ENCODE results near the gene USP44. TPM values are rescaled to one million over a fixed set of nuclear protein-coding genes. Genes with fewer than 3 reads are reported as not detected.
A peak's percentile ranks its signal among the peaks of the same experiment; 100 is the strongest.

Gene USP44
- total and polyA plus RNA-seq, 7 experiments from 2014 or later: 3.3 to 15.1 (median 11.0) TPM

GRCh38 chr12:95545731-95546490 is 5.4 kb downstream of the USP44 start:
- H3K36me3 ChIP-seq (ENCODE audit: control insufficient read depth in 2 of 3, insufficient read depth in 3 of 3, low read length in 3 of 3): peaks cover 0 to 8% (median 0%) of the 10 kb centered on the region in 3 experiments
- intact Hi-C loops (cut with micrococcal nuclease): loop anchor here (2.0 to 10.0 kb wide), 6 partner anchors 397 to 1871 kb away; partner anchors contain the start of genes AMDHD1 (in 1 of the 2), CCDC38 (in 1 of the 2), CRADD (in 1 of the 2) and NDUFA12 (in 1 of the 2)
- ChIA-PET POLR2A (interaction anchor here (0.7 kb wide), 1 partner anchor 862 kb away, joined by 5 read pairs; no protein-coding TSS in a partner anchor), CTCF (no interaction called here)
- no peaks in the 10 kb centered on the region for H3K9me3 ChIP-seq (ENCODE audit: control insufficient read depth in 2 of 3, low read length in 3 of 3)
- Mint-ChIP-seq H3K36me3 (peaks cover 0 to 5% (median 0%) of the 10 kb centered on the region in 5 donors), H3K27me3 (peaks cover 0 to 22% (median 7%) of the 10 kb centered on the region in 5 donors), H3K4me3 (peak overlapping the region in 1 of 10 donors; percentile 89), H3K27ac (peak overlapping the region in 6 of 9 donors; percentile 0 to 97 (median 29)), H3K9me3 (peaks cover 0 to 6% (median 2%) of the 10 kb centered on the region in 11 donors), H3K4me1 (peaks cover 16 to 47% (median 38%) of the 10 kb centered on the region in 7 donors)
- H3K4me1 ChIP-seq (ENCODE audit: control insufficient read depth in 2 of 2, insufficient read depth in 2 of 2, low read length in 2 of 2): peaks cover 6 to 10% of the 10 kb centered on the region in 2 donors
- no peak overlapping the region for H3K27ac ChIP-seq (ENCODE audit: low read depth, low read length)
- ATAC-seq (no peak), DNase-seq (no peak)
- H3K27me3 ChIP-seq (ENCODE audit: control insufficient read depth in 2 of 2, insufficient read depth in 2 of 2, low read length in 2 of 2): no peaks in the 10 kb centered on the region
- no peak overlapping the region for H3K4me3 ChIP-seq (ENCODE audit: low read length)

GRCh38 chr12:95545303-95545702 is 6.0 kb downstream of the USP44 start:
- DNase-seq (no peak), ATAC-seq (no peak)
- Histone ChIP-seq H3K27ac (ENCODE audit: low read depth, low read length) (no peak overlapping the region), H3K9me3 (ENCODE audit: control insufficient read depth in 2 of 3, low read length in 3 of 3) (no peaks in the 10 kb centered on the region), H3K27me3 (ENCODE audit: control insufficient read depth in 2 of 2, insufficient read depth in 2 of 2, low read length in 2 of 2) (no peaks in the 10 kb centered on the region), H3K4me1 (ENCODE audit: control insufficient read depth in 2 of 2, insufficient read depth in 2 of 2, low read length in 2 of 2) (peaks cover 6% of the 10 kb centered on the region in 2 donors), H3K4me3 (ENCODE audit: low read length) (no peak overlapping the region), H3K36me3 (ENCODE audit: control insufficient read depth in 2 of 3, insufficient read depth in 3 of 3, low read length in 3 of 3) (peaks cover 0 to 8% (median 0%) of the 10 kb centered on the region in 3 experiments)
- peaks cover 14 to 41% (median 33%) of the 10 kb centered on the region in 7 donors for H3K4me1 Mint-ChIP-seq
- H3K4me3 Mint-ChIP-seq: no peak overlapping the region
- peak overlapping the region in 3 of 9 donors; percentile 0 to 40 (median 34) for H3K27ac Mint-ChIP-seq
- POLR2A ChIA-PET: interaction anchor here (0.7 kb wide), 1 partner anchor 863 kb away, joined by 5 read pairs; no protein-coding TSS in a partner anchor
- peaks cover 0 to 5% (median 0%) of the 10 kb centered on the region in 5 donors for H3K36me3 Mint-ChIP-seq
- intact Hi-C loops (cut with micrococcal nuclease): loop anchor here (5.0 to 10.0 kb wide), 5 partner anchors 543 to 1871 kb away; partner anchors contain the start of genes CRADD (in 1 of the 2), NDUFA12 (in 1 of the 2) and NEDD1 (in 1 of the 2)
- H3K27me3 Mint-ChIP-seq: peaks cover 0 to 22% (median 7%) of the 10 kb centered on the region in 5 donors
- peaks cover 0 to 6% (median 2%) of the 10 kb centered on the region in 11 donors for H3K9me3 Mint-ChIP-seq
- CTCF ChIA-PET: interaction anchor here (1.3 kb wide), 1 partner anchor 11 kb away, joined by 9 read pairs; no protein-coding TSS in a partner anchor

DNA sequence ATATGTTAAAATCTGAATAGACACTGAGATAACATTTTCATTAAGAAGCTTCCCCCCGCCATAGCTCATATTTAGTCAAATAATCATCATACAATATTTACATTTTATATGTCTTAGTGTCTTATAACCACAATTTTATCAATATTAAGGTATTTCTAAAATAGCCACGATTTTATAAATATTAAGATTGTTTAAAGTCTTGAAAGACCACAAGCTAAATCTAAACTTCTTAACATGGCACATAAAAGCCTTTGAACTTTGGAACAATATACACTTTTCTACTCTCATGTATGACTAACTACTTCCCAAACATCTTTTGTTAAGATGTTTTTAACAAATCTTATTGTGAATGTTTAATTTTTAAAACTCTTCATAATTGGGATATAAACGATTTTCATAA is 6.5 kb downstream of the USP44 start:
- POLR2A ChIA-PET: interaction anchor here (1.3 kb wide), 1 partner anchor 71 kb away, joined by 4 read pairs; the partner anchor contains the start of gene METAP2
- Mint-ChIP-seq H3K27ac (peak overlapping the region in 1 of 9 donors; percentile 34), H3K27me3 (peaks cover 0 to 22% (median 7%) of the 10 kb centered on the region in 5 donors), H3K4me3 (no peak overlapping the region), H3K4me1 (peaks cover 14 to 35% (median 32%) of the 10 kb centered on the region in 7 donors), H3K9me3 (peaks cover 0 to 6% (median 2%) of the 10 kb centered on the region in 11 donors), H3K36me3 (peaks cover 0 to 5% (median 0%) of the 10 kb centered on the region in 5 donors)
- ATAC-seq: no peak
- Histone ChIP-seq H3K4me3 (ENCODE audit: low read length) (no peak overlapping the region), H3K27ac (ENCODE audit: low read depth, low read length) (no peak overlapping the region), H3K27me3 (ENCODE audit: control insufficient read depth in 2 of 2, insufficient read depth in 2 of 2, low read length in 2 of 2) (no peaks in the 10 kb centered on the region), H3K9me3 (ENCODE audit: control insufficient read depth in 2 of 3, low read length in 3 of 3) (no peaks in the 10 kb centered on the region), H3K4me1 (ENCODE audit: control insufficient read depth in 2 of 2, insufficient read depth in 2 of 2, low read length in 2 of 2) (peaks cover under 1 to 6% of the 10 kb centered on the region in 2 donors), H3K36me3 (ENCODE audit: control insufficient read depth in 2 of 3, insufficient read depth in 3 of 3, low read length in 3 of 3) (peaks cover 0 to 8% (median 0%) of the 10 kb centered on the region in 3 experiments)
- intact Hi-C loops (cut with micrococcal nuclease): loop anchor here (5.0 to 10.0 kb wide), 5 partner anchors 542 to 1870 kb away; partner anchors contain the start of genes CRADD (in 1 of the 2), NDUFA12 (in 1 of the 2) and NEDD1 (in 1 of the 2)
- CTCF ChIA-PET: interaction anchor here (0.6 to 1.3 kb wide), 2 partner anchors 10 to 210 kb away, joined by 4 to 9 read pairs; no protein-coding TSS in a partner anchor
- DNase-seq: no peak

GRCh38 chr12:95543305-95543704 is 8.0 kb downstream of the USP44 start:
- H3K9me3 Mint-ChIP-seq: peaks cover 0 to 2% (median 0%) of the 10 kb centered on the region in 11 donors
- H3K27ac ChIP-seq (ENCODE audit: low read depth, low read length): no peak overlapping the region

GRCh38 chr12:95541436-95541835 is 9.8 kb downstream of the USP44 start:
- H3K4me1 ChIP-seq (ENCODE audit: control insufficient read depth in 2 of 2, insufficient read depth in 2 of 2, low read length in 2 of 2): no peaks in the 10 kb centered on the region
- ChIA-PET CTCF (no interaction called here), POLR2A (no interaction called here)
- intact Hi-C loops (cut with micrococcal nuclease): loop anchor here in 1 of 2 donors (10.0 kb wide), 2 partner anchors 557 to 1867 kb away; partner anchors contain the start of gene CRADD
- H3K4me3 Mint-ChIP-seq: no peak overlapping the region
- no peak overlapping the region for H3K4me3 ChIP-seq (ENCODE audit: low read length)
- no peaks in the 10 kb centered on the region for H3K9me3 Mint-ChIP-seq
- H3K36me3 Mint-ChIP-seq: no peaks in the 10 kb centered on the region
- no peak overlapping the region for H3K27ac ChIP-seq (ENCODE audit: low read depth, low read length)
- H3K27ac Mint-ChIP-seq: peak overlapping the region in 1 of 9 donors; percentile 10
- H3K9me3 ChIP-seq (ENCODE audit: control insufficient read depth in 2 of 3, low read length in 3 of 3): no peaks in the 10 kb centered on the region
- H3K36me3 ChIP-seq (ENCODE audit: control insufficient read depth in 2 of 3, insufficient read depth in 3 of 3, low read length in 3 of 3): no peaks in the 10 kb centered on the region
- DNase-seq (no peak), ATAC-seq (no peak)
- H3K27me3 Mint-ChIP-seq: peaks cover 0 to 1% (median 0%) of the 10 kb centered on the region in 5 donors
- no peaks in the 10 kb centered on the region for H3K27me3 ChIP-seq (ENCODE audit: control insufficient read depth in 2 of 2, insufficient read depth in 2 of 2, low read length in 2 of 2)
- H3K4me1 Mint-ChIP-seq: peaks cover under 1 to 11% (median 9%) of the 10 kb centered on the region in 7 donors

More at GRCh38 chr12:95543305-95543704, 8.0 kb downstream of the USP44 start:
- no peaks in the 10 kb centered on the region for H3K27me3 ChIP-seq (ENCODE audit: control insufficient read depth in 2 of 2, insufficient read depth in 2 of 2, low read length in 2 of 2)
- ChIA-PET POLR2A (no interaction called here), CTCF (interaction anchor here (0.6 kb wide), 1 partner anchor 426 kb away, joined by 4 read pairs; no protein-coding TSS in a partner anchor)
- Mint-ChIP-seq H3K4me3 (no peak overlapping the region), H3K36me3 (no peaks in the 10 kb centered on the region), H3K4me1 (peaks cover 10 to 26% (median 24%) of the 10 kb centered on the region in 7 donors), H3K27ac (no peak overlapping the region), H3K27me3 (peaks cover 0 to 15% (median 0%) of the 10 kb centered on the region in 5 donors)
- DNase-seq: no peak
- H3K36me3 ChIP-seq (ENCODE audit: control insufficient read depth in 2 of 3, insufficient read depth in 3 of 3, low read length in 3 of 3): peaks cover 0 to 5% (median 0%) of the 10 kb centered on the region in 3 experiments
- no peak for ATAC-seq
- H3K4me1 ChIP-seq (ENCODE audit: control insufficient read depth in 2 of 2, insufficient read depth in 2 of 2, low read length in 2 of 2): peaks cover 0 to 6% of the 10 kb centered on the region in 2 donors
- H3K4me3 ChIP-seq (ENCODE audit: low read length): no peak overlapping the region
- intact Hi-C loops (cut with micrococcal nuclease): loop anchor here in 1 of 2 donors (10.0 kb wide), 2 partner anchors 559 to 1869 kb away; partner anchors contain the start of gene CRADD
- no peaks in the 10 kb centered on the region for H3K9me3 ChIP-seq (ENCODE audit: control insufficient read depth in 2 of 3, low read length in 3 of 3)

- Histone ChIP-seq H3K27me3 (ENCODE audit: control insufficient read depth in 2 of 2, insufficient read depth in 2 of 2, low read length in 2 of 2) (no peaks in the 10 kb centered on the region), H3K27ac (ENCODE audit: low read depth, low read length) (no peak overlapping the region), H3K4me1 (ENCODE audit: control insufficient read depth in 2 of 2, insufficient read depth in 2 of 2, low read length in 2 of 2) (no peaks in the 10 kb centered on the region), H3K4me3 (ENCODE audit: low read length) (no peak overlapping the region), H3K36me3 (ENCODE audit: control insufficient read depth in 2 of 3, insufficient read depth in 3 of 3, low read length in 3 of 3) (peaks cover 0 to 2% (median 0%) of the 10 kb centered on the region in 3 experiments), H3K9me3 (ENCODE audit: control insufficient read depth in 2 of 3, low read length in 3 of 3) (no peaks in the 10 kb centered on the region)
- H3K27ac Mint-ChIP-seq: peak overlapping the region in 1 of 9 donors; percentile 63
- no peak for ATAC-seq
- ChIA-PET POLR2A (no interaction called here), CTCF (interaction anchor here (0.6 to 7.1 kb wide), 2 partner anchors 321 to 422 kb away, joined by 4 to 68 read pairs; no protein-coding TSS in a partner anchor)
- intact Hi-C loops (cut with micrococcal nuclease): loop anchor here (10.0 kb wide), 2 partner anchors 204 to 264 kb away; no protein-coding TSS in a partner anchor
- no peak overlapping the region for H3K4me3 Mint-ChIP-seq
- H3K36me3 Mint-ChIP-seq: peaks cover 0 to 6% (median 0%) of the 10 kb centered on the region in 5 donors
- H3K9me3 Mint-ChIP-seq: no peaks in the 10 kb centered on the region
- no peaks in the 10 kb centered on the region for H3K27me3 Mint-ChIP-seq
- no peak for DNase-seq
- peaks cover 0 to 6% (median 4%) of the 10 kb centered on the region in 7 donors for H3K4me1 Mint-ChIP-seq
Observed at GRCh38 chr12:95538656-95539055, 12.6 kb downstream of the USP44 start.

All from naive thymus-derived CD4-positive, alpha-beta T cell (primary cell).